GM21717 (cell line): ENCODE measurements around the gene RUNX3.
"Not testable (repeated sequence)": the region's sequence is repeated elsewhere in the genome, so short reads cannot be mapped to it uniquely, and the experiment has no call there.

Source experiments
- ATAC-seq: cut with Tn5 transposase; IDR thresholded peaks from one replicate; pipeline ENCODE4 v1.9.1; 2021; ENCODE audit warnings: mild to moderate bottlenecking, moderate library complexity; ENCODE audit not compliant: unreplicated experiment

RUNX3 gene

GRCh38 chr1:24903011-24903461 is 27.0 kb downstream of the RUNX3 start:
- no peak for ATAC-seq

GRCh38 chr1:24902471-24902891 is 27.6 kb downstream of the RUNX3 start:
- ATAC-seq: no peak

GRCh38 chr1:24901791-24902470 is 28.1 kb downstream of the RUNX3 start:
- no peak for ATAC-seq

GRCh38 chr1:24900985-24901781 is 28.9 kb downstream of the RUNX3 start:
- ATAC-seq: no peak

- ATAC-seq: no peak
Observed at GRCh38 chr1:24900486-24900849, 29.6 kb downstream of the RUNX3 start.

- no peak for ATAC-seq
Observed at GRCh38 chr1:24899581-24900485, 30.2 kb downstream of the RUNX3 start.

GRCh38 chr1:24898909-24899439 is 31.1 kb downstream of the RUNX3 start:
- ATAC-seq: no peak

- ATAC-seq: no peak
Observed at GRCh38 chr1:24898152-24898908, 31.7 kb downstream of the RUNX3 start.

- no peak for ATAC-seq
Observed at GRCh38 chr1:24897263-24898151, 32.6 kb downstream of the RUNX3 start.

GRCh38 chr1:24896596-24897262 is 33.3 kb downstream of the RUNX3 start:
- no peak for ATAC-seq

- no peak for ATAC-seq
Observed at GRCh38 chr1:24896176-24896575, 33.9 kb downstream of the RUNX3 start.

GRCh38 chr1:24895511-24895910 is 34.6 kb downstream of the RUNX3 start:
- ATAC-seq: no peak

- ATAC-seq: no peak
Observed at GRCh38 chr1:24894002-24894401, 36.1 kb downstream of the RUNX3 start.

GRCh38 chr1:24893431-24893830 is 36.6 kb downstream of the RUNX3 start:
- ATAC-seq: no peak

- no peak for ATAC-seq
Observed at GRCh38 chr1:24892188-24893153, 37.6 kb downstream of the RUNX3 start.

- ATAC-seq: not testable (repeated sequence)
Observed at GRCh38 chr1:24891367-24891766, 38.7 kb downstream of the RUNX3 start.

GRCh38 chr1:24890887-24891286 is 39.2 kb downstream of the RUNX3 start:
- no peak for ATAC-seq
